Heart left ventricle (tissue), 16 donors: ENCODE results near the gene GPR180. TPM values are rescaled to one million over a fixed set of nuclear protein-coding genes. Genes with fewer than 3 reads are reported as not detected.

Experiments used
- ATAC-seq, 4 donors: fragments of 200-7000 bp; cut with Tn5 transposase; one replicate each; pipeline ENCODE4 v1.9.1; 2020 to 2022; ENCODE audit warnings: moderate library complexity in 4 of 4, mild to moderate bottlenecking in 3 of 4, moderate number of reproducible peaks in 1 of 4
- DNase-seq, 5 donors: peaks; one replicate each; pipeline ENCODE4 v3.0.0-alpha.2; 2020
- H3K27ac ChIP-seq, 12 donors: fragments of 200-600 bp; sonication (generic) in 4 of 12; one replicate each; pipeline versions ENCODE4 v1.5.0 to v1.8.0; 2016 to 2022; ENCODE audit warnings: mild to moderate bottlenecking in 2 of 12
- H3K27me3 ChIP-seq, 9 donors: fragments of 200-600 bp; sonication (generic) in 2 of 9; one replicate each; pipeline versions ENCODE4 v1.5.1 to v1.8.0; 2016 to 2022; ENCODE audit warnings: mild to moderate bottlenecking in 3 of 9
- H3K36me3 ChIP-seq, 9 donors: fragments of 200-600 bp; sonication (generic) in 2 of 9; one replicate each; pipeline versions ENCODE4 v1.5.0 to v1.8.0; 2018 to 2022; ENCODE audit warnings: mild to moderate bottlenecking in 2 of 9
- H3K4me1 ChIP-seq, 12 donors: fragments of 200-600 bp; sonication (generic) in 4 of 12; one replicate each; pipeline versions ENCODE4 v1.5.0 to v1.8.0; 2016 to 2022; ENCODE audit warnings: mild to moderate bottlenecking in 3 of 12
- H3K4me3 ChIP-seq, 12 donors: fragments of 200-600 bp; sonication (generic) in 4 of 12; one replicate each; pipeline versions ENCODE4 v1.5.0 to v1.8.0; 2017 to 2022; ENCODE audit warnings: mild to moderate bottlenecking in 9 of 12, moderate library complexity in 4 of 12
- H3K9me3 ChIP-seq, 12 donors: fragments of 200-600 bp; sonication (generic) in 4 of 12; one replicate each; pipeline versions ENCODE4 v1.5.0 to v1.8.0; 2016 to 2022; ENCODE audit warnings: mild to moderate bottlenecking in 1 of 12
- POLR2A ChIP-seq, 2 donors: fragments of 450-650 bp; IDR thresholded peaks; one replicate each; pipeline ENCODE4 v1.6.1; 2017; ENCODE audit warnings: antibody characterized with exemption in 2 of 2, mild to moderate bottlenecking in 2 of 2, moderate library complexity in 2 of 2
- WGBS, 4 donors: extraction: QIAGEN DNeasy Blood & Tissue Kit in 2 of 4; methylation state at CpG; one replicate each; pipeline versions ENCODE4 v1.1.5 to v1.1.7; 2013 to 2018; 5-methylcytosine and 5-hydroxymethylcytosine counted together
- intact Hi-C, 10 donors: fragments of 100-400 bp; cut with DNase I; formaldehyde crosslinking; loops; one replicate each; pipeline versions ENCODE4 v1.11.1 to v1.14.2; 2022
- polyA plus RNA-seq, 2 donors: library from polyadenylated mRNA; stranded (reverse); fragments of 200-250 nt; gene quantifications; one replicate each; pipeline ENCODE4 v1.2.3, GENCODE V29; 2013
- total RNA-seq, 9 donors: library from RNA; depleted of rRNA in 2 of 9; stranded (reverse); fragments of >200 nt in 2 of 9; fragmentation: NEBNext Ultra II Directional in 3 of 9; extraction: Animal tissue kit (Norgen Biotek cat#: 25700) in 3 of 9; gene quantifications; one replicate each; pipeline versions ENCODE4 v1.1.0 to v1.2.4, GENCODE V29; 2016 to 2023
- TF ChIP-seq, protein P1 (sequence below), 12 donors: fragments of 200-600 bp; sonication (generic) in 4 of 12; IDR thresholded peaks; one replicate each; pipeline versions ENCODE4 v1.5.0 to v1.8.0; 2018 to 2022; ENCODE audit warnings: antibody characterized with exemption in 12 of 12, mild to moderate bottlenecking in 5 of 12
- donor health status: ischemic (EF 13 %, LVEDD 7.1; RV severe dilation, severe dysfunction).
- donor health status: healthy with polysubstance abuse.
- donor health status: DM: no; HTN: yes; CAD: no.
- donor health status: DM: no; HTN: no; CAD: no.
- donor health status: ischemic (EF 25% LVEDD 6.9; RV normal size, moderate dysfunction).
- donor health status: ischemic (EF 25% LVEDD 5.7; RV mildly dilated, moderate dysfunction).
- donor health status: healthy.
- donor health status: DM: yes; HTN: yes; CAD: no.
- donor health status: ischemic (EF 35%, LVEDD 5.7; RV mildly dilated, moderate dysfunction).
- donor health status: nonischemic (EF 11% LVEDD 7.7; RV severe dilation, severe dysfunction).
- donor health status: DM: yes; HTN: yes; CAD: no.
- donor health status: PGD.
- donor health status: ischemic (EF 29% LVEDD 5.4; RV normal size, mild dysfunction).
- donor health status: nonischemic (EF 23%, LVEDD 6.1; RV moderate dilation, normal function).

The GPR180 gene
- total and polyA plus RNA-seq, 11 donors, result 0.99 to 6.4 (median 3.7) TPM

DNA sequence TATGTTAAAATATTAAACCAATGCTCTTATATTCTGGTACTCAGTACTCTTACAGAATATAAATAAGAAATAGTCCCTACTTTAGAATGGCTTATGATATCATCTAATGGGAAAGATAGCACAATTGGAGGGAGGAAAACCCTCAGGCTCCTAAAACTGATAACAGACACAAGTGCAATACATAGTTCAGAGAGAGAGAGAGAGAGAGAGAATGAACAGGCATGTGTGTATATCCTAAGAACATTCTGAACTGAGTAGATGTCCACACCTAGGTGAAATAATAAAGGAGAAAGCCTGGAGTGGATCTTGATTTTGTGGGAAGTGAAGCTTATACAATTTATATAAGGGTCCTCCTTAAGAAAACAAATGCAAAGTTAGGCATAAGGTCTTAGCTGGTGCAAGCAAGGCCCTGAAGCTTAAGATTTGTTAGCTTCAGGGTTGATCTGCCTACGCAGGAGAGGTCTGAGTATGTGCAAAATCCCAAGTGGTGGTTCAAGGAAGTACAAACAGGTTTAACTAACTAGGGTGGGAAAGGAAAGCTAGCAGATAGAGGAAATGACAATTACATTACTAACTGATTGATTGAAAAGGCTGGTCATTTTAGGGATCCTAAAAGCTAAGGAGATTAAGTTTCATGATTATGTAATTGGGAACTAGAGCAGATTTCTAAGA lies 57.4 kb downstream of the GPR180 start:
- no peak for DNase-seq
- no peak for TF ChIP-seq POLR2A (IDR thresholded peaks at IDR 0.05)
- TF ChIP-seq, protein P1, sequence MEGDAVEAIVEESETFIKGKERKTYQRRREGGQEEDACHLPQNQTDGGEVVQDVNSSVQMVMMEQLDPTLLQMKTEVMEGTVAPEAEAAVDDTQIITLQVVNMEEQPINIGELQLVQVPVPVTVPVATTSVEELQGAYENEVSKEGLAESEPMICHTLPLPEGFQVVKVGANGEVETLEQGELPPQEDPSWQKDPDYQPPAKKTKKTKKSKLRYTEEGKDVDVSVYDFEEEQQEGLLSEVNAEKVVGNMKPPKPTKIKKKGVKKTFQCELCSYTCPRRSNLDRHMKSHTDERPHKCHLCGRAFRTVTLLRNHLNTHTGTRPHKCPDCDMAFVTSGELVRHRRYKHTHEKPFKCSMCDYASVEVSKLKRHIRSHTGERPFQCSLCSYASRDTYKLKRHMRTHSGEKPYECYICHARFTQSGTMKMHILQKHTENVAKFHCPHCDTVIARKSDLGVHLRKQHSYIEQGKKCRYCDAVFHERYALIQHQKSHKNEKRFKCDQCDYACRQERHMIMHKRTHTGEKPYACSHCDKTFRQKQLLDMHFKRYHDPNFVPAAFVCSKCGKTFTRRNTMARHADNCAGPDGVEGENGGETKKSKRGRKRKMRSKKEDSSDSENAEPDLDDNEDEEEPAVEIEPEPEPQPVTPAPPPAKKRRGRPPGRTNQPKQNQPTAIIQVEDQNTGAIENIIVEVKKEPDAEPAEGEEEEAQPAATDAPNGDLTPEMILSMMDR (IDR thresholded peaks at IDR 0.05), result no peak
- no peaks in the 10 kb centered on the region for H3K4me1 ChIP-seq
- WGBS, 4 donors, result 73 to 95% (median 82%) methylated on average over 1 of the region's 1 CpG
- H3K27ac ChIP-seq, result no peak overlapping the region
- intact Hi-C loops, result no loop called here
- no peaks in the 10 kb centered on the region for H3K36me3 ChIP-seq
- H3K4me3 ChIP-seq, result no peak overlapping the region
- H3K27me3 ChIP-seq, result peaks cover 0 to 16% (median 6%) of the 10 kb centered on the region in 9 donors
- H3K9me3 ChIP-seq, result peaks cover 0 to 12% (median 2%) of the 10 kb centered on the region in 12 donors
- no peak for ATAC-seq

DNA sequence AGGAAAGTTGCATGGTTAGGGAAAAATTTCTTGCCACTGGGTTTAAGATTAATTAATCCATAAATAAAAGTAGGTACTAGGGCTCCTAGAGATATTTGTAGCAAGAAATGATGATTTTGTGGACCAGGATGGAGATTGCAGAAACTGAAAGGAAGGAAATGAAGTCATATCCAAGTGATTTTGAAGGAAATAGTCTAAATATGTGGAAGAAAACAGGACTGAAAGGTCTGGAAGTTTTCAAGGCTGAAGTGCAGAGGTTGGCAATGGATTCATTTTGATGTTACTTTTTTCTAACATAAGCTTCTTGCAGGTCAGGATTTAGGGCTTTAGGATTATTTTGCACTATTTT lies 57.9 kb downstream of the GPR180 start:
- intact Hi-C loops, result no loop called here
- TF ChIP-seq, protein P1 (IDR thresholded peaks at IDR 0.05), result no peak
- TF ChIP-seq POLR2A (IDR thresholded peaks at IDR 0.05), result no peak
- no peak for ATAC-seq

DNA sequence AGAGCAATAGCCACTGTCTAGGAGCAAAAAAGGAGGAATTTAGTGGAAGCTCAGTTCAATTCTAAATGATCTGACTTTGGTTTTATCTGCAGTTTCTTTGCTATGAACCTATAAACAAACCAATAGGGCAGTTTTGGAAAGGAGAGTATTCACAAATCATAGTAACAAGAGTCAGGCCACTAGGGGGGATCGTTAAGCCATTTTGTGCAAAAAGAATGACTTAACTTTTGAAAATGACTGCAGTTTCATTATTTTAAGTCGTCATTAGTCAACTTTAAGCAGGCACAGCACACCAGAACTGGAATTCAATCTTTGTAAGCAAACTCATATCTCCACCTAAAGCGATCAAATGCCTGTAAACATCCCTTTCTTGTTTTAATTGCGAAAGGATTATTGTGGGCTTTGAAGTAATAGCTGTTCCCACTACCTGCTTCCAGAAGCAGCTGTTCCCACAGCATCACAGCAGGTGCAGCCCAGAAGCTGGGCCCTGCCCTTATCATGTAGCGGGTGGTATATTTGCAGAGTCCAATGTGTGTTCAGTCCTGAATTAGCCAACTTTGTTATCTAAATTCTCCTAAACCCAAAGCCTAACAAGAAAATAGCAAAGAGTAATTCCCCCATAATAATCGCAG lies 59.2 kb downstream of the GPR180 start:
- TF ChIP-seq, protein P1 (IDR thresholded peaks at IDR 0.05), result peak in 3 of 12 donors; percentile 6 to 19 (median 9)
- no peak for TF ChIP-seq POLR2A (IDR thresholded peaks at IDR 0.05)
- 52 to 62% (median 58%) methylated on average over 6 of the region's 6 CpGs for WGBS, 4 donors
- peaks cover 0 to 10% (median 2%) of the 10 kb centered on the region in 12 donors for H3K9me3 ChIP-seq

More for the DNA sequence above, 57.9 kb downstream of the GPR180 start:
- Histone ChIP-seq H3K4me1 (no peaks in the 10 kb centered on the region), H3K27me3 (peaks cover 0 to 21% (median 6%) of the 10 kb centered on the region in 9 donors), H3K27ac (no peak overlapping the region), H3K9me3 (peaks cover 0 to 12% (median 2%) of the 10 kb centered on the region in 12 donors), H3K4me3 (no peak overlapping the region), H3K36me3 (no peaks in the 10 kb centered on the region)
- DNase-seq, result no peak

DNA sequence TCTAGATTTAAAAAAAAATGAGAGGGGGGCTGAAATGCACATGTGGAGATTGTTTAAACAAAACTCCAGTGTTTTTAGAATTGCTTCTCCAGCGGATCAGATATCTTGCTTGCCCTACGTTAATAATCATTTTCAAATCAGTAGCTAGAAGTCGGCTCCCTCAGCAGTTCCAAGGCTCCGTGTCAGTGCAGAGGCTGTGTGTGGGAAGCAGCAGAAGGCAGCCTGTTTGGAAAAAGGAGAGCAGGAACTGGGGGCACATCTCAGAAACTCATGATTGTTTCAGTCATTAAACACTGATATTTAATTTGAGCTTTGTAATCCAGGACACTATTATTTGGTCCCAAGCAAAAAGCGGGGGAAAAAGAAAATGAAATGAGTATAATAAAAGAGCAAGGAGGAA lies 59.7 kb downstream of the GPR180 start:
- Histone ChIP-seq H3K9me3 (peaks cover 0 to 4% (median 0%) of the 10 kb centered on the region in 12 donors), H3K36me3 (no peaks in the 10 kb centered on the region), H3K27me3 (peaks cover 0 to 32% (median 6%) of the 10 kb centered on the region in 9 donors), H3K4me3 (no peak overlapping the region), H3K27ac (no peak overlapping the region), H3K4me1 (no peaks in the 10 kb centered on the region)
- DNase-seq, result no peak
- no peak for TF ChIP-seq POLR2A (IDR thresholded peaks at IDR 0.05)
- TF ChIP-seq, protein P1 (IDR thresholded peaks at IDR 0.05), result no peak
- no peak for ATAC-seq
- 62 to 68% (median 63%) methylated on average over 5 of the region's 5 CpGs for WGBS, 4 donors
- intact Hi-C loops, result no loop called here

More for the DNA sequence above, 59.2 kb downstream of the GPR180 start:
- intact Hi-C loops, result no loop called here
- DNase-seq (no peak), ATAC-seq (no peak)
- H3K27me3 ChIP-seq, result peaks cover 0 to 26% (median 6%) of the 10 kb centered on the region in 9 donors
- H3K4me1 ChIP-seq, result no peaks in the 10 kb centered on the region
- no peak overlapping the region for H3K27ac ChIP-seq
- no peaks in the 10 kb centered on the region for H3K36me3 ChIP-seq
- H3K4me3 ChIP-seq, result no peak overlapping the region
